Upper lobe of left lung (tissue), 6 donors: Measurements from ENCODE around the gene ANO10. TPM values are rescaled to one million over a fixed set of nuclear protein-coding genes. Genes with fewer than 3 reads are reported as not detected.

Source experiments
- ATAC-seq, 2 donors: fragments of 200-7000 bp; cut with Tn5 transposase; one replicate each; pipeline ENCODE4 v1.9.1; 2022; ENCODE audit warnings: mild to moderate bottlenecking in 2 of 2, moderate library complexity in 2 of 2; ENCODE audit not compliant: low FRiP score in 2 of 2
- DNase-seq, 2 donors: peaks; one replicate each; pipeline ENCODE4 v3.0.0-alpha.2; 2019 to 2020
- H3K27ac ChIP-seq, 4 donors: fragments of 200-600 bp; sonication (generic); one replicate each; pipeline ENCODE4 v1.5.1; 2016 to 2019
- H3K27me3 ChIP-seq, 4 donors: fragments of 200-600 bp; sonication (generic); one replicate each; pipeline ENCODE4 v1.5.1; 2017 to 2019
- H3K36me3 ChIP-seq, 4 donors: fragments of 200-600 bp; sonication (generic); one replicate each; pipeline ENCODE4 v1.5.1; 2016 to 2019
- H3K4me1 ChIP-seq, 4 donors: fragments of 200-600 bp; sonication (generic); one replicate each; pipeline ENCODE4 v1.5.1; 2018 to 2019
- H3K4me3 ChIP-seq, 4 donors: fragments of 200-600 bp; sonication (generic); one replicate each; pipeline ENCODE4 v1.5.1; 2017 to 2019; ENCODE audit warnings: mild to moderate bottlenecking in 2 of 4, moderate library complexity in 1 of 4
- H3K9me3 ChIP-seq, 4 donors: fragments of 200-600 bp; sonication (generic); one replicate each; pipeline ENCODE4 v1.5.1; 2018 to 2019
- CTCF ChIP-seq, 6 experiments: fragments of 450-650 bp in 4 of 6; fragments of 200-600 bp in 2 of 6; sonication (generic) in 2 of 6; IDR thresholded peaks; one replicate each; pipeline ENCODE4 v1.5.1; 2016 to 2019; ENCODE audit warnings: antibody characterized with exemption in 6 of 6
- EP300 ChIP-seq, 4 donors: sonication (generic); formaldehyde crosslinking; IDR thresholded peaks; one replicate each; pipeline ENCODE4 v1.5.1; 2017; ENCODE audit warnings: antibody characterized with exemption in 4 of 4, control low read depth in 2 of 4
- POLR2A ChIP-seq, 4 donors: fragments of 450-650 bp; IDR thresholded peaks; one replicate each; pipeline ENCODE4 v1.5.1; 2016 to 2017; ENCODE audit warnings: antibody characterized with exemption in 4 of 4, mild to moderate bottlenecking in 2 of 4
- POLR2AphosphoS5 ChIP-seq, 2 donors: sonication (generic); formaldehyde crosslinking; IDR thresholded peaks; one replicate each; pipeline ENCODE4 v1.5.1; 2017; ENCODE audit warnings: antibody characterized with exemption in 2 of 2
- WGBS, 2 donors: methylation state at CpG; one replicate each; pipeline ENCODE4 v1.1.5; 2017 to 2018; 5-methylcytosine and 5-hydroxymethylcytosine counted together
- total RNA-seq, 6 donors: library from RNA; depleted of rRNA in 4 of 6; stranded (reverse); fragments of >200 nt in 4 of 6; gene quantifications; one replicate each; pipeline versions ENCODE4 v1.1.0 to v1.2.1, GENCODE V29; 2016 to 2021
- donor health status: DM: no; HTN: no; CAD: no; lungs with moderate emphysema.
- donor health status: DM: no; HTN: yes; CAD: no; lungs with severe emphysema.

Gene ANO10
- total RNA-seq, 6 donors from 2014 or later = 12.9 to 27.2 (median 18.3) TPM

- H3K9me3 ChIP-seq = no peaks in the 10 kb centered on the region
- H3K27ac ChIP-seq = no peak overlapping the region
- H3K36me3 ChIP-seq = no peaks in the 10 kb centered on the region
- no peak for ATAC-seq
- no peak for DNase-seq
- no peak for TF ChIP-seq EP300 (IDR thresholded peaks at IDR 0.05)
- TF ChIP-seq POLR2AphosphoS5 (IDR thresholded peaks at IDR 0.05) = no peak
- no peak for TF ChIP-seq CTCF (IDR thresholded peaks at IDR 0.05)
- no peak for TF ChIP-seq POLR2A (IDR thresholded peaks at IDR 0.05)
- 67 to 87% methylated on average over 1 of the region's 1 CpG for WGBS, 2 donors
- H3K4me3 ChIP-seq = no peak overlapping the region
- peaks cover 6 to 14% (median 10%) of the 10 kb centered on the region in 4 donors for H3K4me1 ChIP-seq
- H3K27me3 ChIP-seq = no peaks in the 10 kb centered on the region
Measured at GRCh38 chr3:43618142-43618541, 3.7 kb downstream of the ANO10 start.

- ATAC-seq (no peak), DNase-seq (no peak)
- TF ChIP-seq POLR2A (IDR thresholded peaks at IDR 0.05) = no peak
- TF ChIP-seq EP300 (IDR thresholded peaks at IDR 0.05) = no peak
- no peak for TF ChIP-seq CTCF (IDR thresholded peaks at IDR 0.05)
- no peak for TF ChIP-seq POLR2AphosphoS5 (IDR thresholded peaks at IDR 0.05)
Measured at GRCh38 chr3:43616034-43616433, 5.8 kb downstream of the ANO10 start.

GRCh38 chr3:43615133-43615532, 6.7 kb downstream of the ANO10 start:
- ATAC-seq = no peak
- DNase-seq = no peak
- H3K9me3 ChIP-seq = no peaks in the 10 kb centered on the region
- no peak overlapping the region for H3K4me3 ChIP-seq
- TF ChIP-seq POLR2AphosphoS5 (IDR thresholded peaks at IDR 0.05) = no peak
- TF ChIP-seq POLR2A (IDR thresholded peaks at IDR 0.05) = no peak
- no peak for TF ChIP-seq CTCF (IDR thresholded peaks at IDR 0.05)
- TF ChIP-seq EP300 (IDR thresholded peaks at IDR 0.05) = no peak
- no peaks in the 10 kb centered on the region for H3K27me3 ChIP-seq
- no peaks in the 10 kb centered on the region for H3K4me1 ChIP-seq
- H3K27ac ChIP-seq = no peak overlapping the region
- no peaks in the 10 kb centered on the region for H3K36me3 ChIP-seq
- WGBS, 2 donors = 93 to 97% methylated on average over 1 of the region's 1 CpG

More at GRCh38 chr3:43616034-43616433, 5.8 kb downstream of the ANO10 start:
- Histone ChIP-seq H3K9me3 (no peaks in the 10 kb centered on the region), H3K27me3 (no peaks in the 10 kb centered on the region), H3K4me1 (peaks cover 0 to 6% (median 5%) of the 10 kb centered on the region in 4 donors), H3K4me3 (no peak overlapping the region), H3K36me3 (no peaks in the 10 kb centered on the region), H3K27ac (no peak overlapping the region)
- 90 to 94% methylated on average over 5 of the region's 5 CpGs for WGBS, 2 donors

GRCh38 chr3:43613976-43614375, 7.8 kb downstream of the ANO10 start:
- Histone ChIP-seq H3K4me1 (no peaks in the 10 kb centered on the region), H3K4me3 (no peak overlapping the region), H3K27ac (no peak overlapping the region), H3K27me3 (no peaks in the 10 kb centered on the region), H3K9me3 (no peaks in the 10 kb centered on the region), H3K36me3 (no peaks in the 10 kb centered on the region)
- DNase-seq = no peak
- no peak for ATAC-seq
- TF ChIP-seq CTCF (IDR thresholded peaks at IDR 0.05) = no peak
- WGBS, 2 donors = 93% methylated on average over 5 of the region's 5 CpGs

GRCh38 chr3:43612419-43612818, 9.4 kb downstream of the ANO10 start:
- ATAC-seq = no peak
- no peak for DNase-seq
- no peaks in the 10 kb centered on the region for H3K36me3 ChIP-seq
- H3K27ac ChIP-seq = no peak overlapping the region
- TF ChIP-seq POLR2A (IDR thresholded peaks at IDR 0.05) = no peak
- TF ChIP-seq POLR2AphosphoS5 (IDR thresholded peaks at IDR 0.05) = no peak
- TF ChIP-seq EP300 (IDR thresholded peaks at IDR 0.05) = no peak
- no peak for TF ChIP-seq CTCF (IDR thresholded peaks at IDR 0.05)
- H3K4me3 ChIP-seq = no peak overlapping the region
- no peaks in the 10 kb centered on the region for H3K27me3 ChIP-seq
- no peaks in the 10 kb centered on the region for H3K4me1 ChIP-seq
- H3K9me3 ChIP-seq = no peaks in the 10 kb centered on the region
